GM20000 (cell line): ENCODE data around the gene LRRC8E.

ENCODE experiments used
- DNase-seq: peaks from one replicate; pipeline ENCODE4 v3.0.0; 2012; ENCODE audit warnings: low spot score
- TF ChIP-seq, protein P1 (sequence below): IDR thresholded peaks from 2 replicates; pipeline ENCODE4 v1.5.1; 2012; ENCODE audit warnings: mild to moderate bottlenecking, control low read depth; ENCODE audit errors: extremely low read depth, missing control alignments

Gene LRRC8E

DNA sequence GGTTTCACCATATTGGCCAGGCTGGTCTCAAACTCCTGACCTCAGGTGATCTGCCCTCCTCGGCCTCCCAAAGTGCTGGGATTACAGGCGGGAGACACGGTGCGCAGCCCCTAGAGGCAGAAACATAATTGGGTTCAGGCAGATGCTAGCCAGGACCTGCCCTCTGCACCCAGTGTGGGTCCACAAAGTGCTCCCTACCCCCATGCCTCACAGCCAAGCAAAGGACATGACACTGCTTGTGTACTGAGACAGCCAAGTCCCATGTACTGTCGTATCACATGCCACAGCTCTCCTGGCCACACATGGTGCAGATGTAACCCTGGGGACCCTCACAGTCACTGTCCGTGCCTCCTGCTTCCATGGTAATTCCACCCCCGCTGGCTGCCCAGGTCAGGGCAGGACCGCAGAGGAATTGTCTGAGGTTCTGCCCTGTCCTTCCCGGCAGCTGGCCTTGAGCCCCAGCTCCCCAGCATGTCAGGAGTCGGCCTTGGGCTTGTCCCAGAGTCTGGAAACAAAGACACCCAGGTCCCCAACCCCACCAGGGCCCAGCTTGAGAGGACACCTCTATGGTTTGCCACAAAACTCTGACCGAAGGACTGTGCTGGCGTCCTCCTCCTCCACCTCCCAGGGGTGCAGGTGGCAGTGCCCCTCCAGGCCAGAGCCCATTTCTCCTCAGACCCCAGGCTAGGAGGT is 21.8 kb upstream of the LRRC8E start:
- TF ChIP-seq, protein P1, sequence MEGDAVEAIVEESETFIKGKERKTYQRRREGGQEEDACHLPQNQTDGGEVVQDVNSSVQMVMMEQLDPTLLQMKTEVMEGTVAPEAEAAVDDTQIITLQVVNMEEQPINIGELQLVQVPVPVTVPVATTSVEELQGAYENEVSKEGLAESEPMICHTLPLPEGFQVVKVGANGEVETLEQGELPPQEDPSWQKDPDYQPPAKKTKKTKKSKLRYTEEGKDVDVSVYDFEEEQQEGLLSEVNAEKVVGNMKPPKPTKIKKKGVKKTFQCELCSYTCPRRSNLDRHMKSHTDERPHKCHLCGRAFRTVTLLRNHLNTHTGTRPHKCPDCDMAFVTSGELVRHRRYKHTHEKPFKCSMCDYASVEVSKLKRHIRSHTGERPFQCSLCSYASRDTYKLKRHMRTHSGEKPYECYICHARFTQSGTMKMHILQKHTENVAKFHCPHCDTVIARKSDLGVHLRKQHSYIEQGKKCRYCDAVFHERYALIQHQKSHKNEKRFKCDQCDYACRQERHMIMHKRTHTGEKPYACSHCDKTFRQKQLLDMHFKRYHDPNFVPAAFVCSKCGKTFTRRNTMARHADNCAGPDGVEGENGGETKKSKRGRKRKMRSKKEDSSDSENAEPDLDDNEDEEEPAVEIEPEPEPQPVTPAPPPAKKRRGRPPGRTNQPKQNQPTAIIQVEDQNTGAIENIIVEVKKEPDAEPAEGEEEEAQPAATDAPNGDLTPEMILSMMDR, result no peak
- DNase-seq, result no peak

GRCh38 chr19:7867092-7867844 is 21.0 kb upstream of the LRRC8E start:
- TF ChIP-seq, protein P1, result no peak
- DNase-seq, result no peak

DNA sequence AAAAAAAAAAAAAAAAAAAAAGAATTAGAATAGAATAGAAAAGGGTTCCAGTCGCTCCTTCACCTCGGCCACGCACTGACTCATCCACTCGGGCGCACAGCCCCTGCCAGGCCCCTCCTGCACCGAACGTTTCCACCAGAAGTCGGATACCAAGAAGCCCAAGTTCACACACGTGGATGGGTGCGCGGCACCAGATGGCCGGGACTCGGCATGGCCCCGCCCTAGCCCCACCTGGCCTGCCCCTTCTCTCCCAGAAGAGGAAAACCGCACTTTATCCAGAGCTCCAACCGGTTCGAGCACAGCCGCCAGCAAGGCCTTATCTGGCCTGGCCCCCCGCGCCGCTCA is 20.0 kb upstream of the LRRC8E start:
- DNase-seq, result no peak
- TF ChIP-seq, protein P1, result no peak

DNA sequence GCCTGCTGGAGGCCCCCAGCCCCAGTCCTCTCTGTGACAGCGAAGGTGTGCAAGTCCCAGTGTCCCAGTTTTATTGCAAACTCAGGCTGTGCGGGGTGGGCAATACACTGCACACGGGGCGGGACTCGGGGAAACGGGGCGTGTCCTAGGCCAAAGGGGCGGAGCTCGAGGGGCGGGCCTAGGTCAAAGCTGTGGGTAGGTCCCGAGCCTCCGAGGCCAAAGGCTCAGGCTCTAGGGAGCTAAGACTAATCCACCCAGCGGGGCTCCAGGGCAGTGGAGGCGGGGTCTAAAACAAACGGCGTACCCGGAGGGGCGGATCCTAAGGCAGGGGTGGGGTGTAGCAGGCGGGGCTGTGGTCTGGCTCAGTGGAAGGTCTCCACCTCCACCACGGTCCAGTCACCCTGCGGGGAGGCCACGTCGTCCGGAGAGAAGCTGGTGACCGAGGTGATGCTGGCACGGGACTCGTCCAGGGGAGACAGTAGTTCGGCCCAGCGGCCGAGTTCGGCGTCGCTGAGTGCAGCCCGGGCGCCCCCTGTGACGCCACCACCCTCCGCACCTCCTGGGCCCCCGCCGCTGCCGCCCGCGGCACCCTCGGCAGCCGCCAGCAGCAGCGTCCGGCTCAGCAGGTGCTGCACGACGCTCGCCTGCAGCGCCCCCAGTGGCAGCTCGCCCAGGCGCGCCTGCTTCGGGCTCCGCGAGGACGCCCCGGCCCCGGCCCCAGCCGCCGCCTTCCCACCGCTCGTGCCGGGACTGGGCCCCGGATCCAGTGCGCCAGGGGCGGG is 19.4 kb upstream of the LRRC8E start:
- DNase-seq, result peak; percentile 97
- TF ChIP-seq, protein P1, result peak; percentile 90

GRCh38 chr19:7869453-7869909 is 18.8 kb upstream of the LRRC8E start:
- TF ChIP-seq, protein P1, result no peak
- DNase-seq, result peak; percentile 90

DNA sequence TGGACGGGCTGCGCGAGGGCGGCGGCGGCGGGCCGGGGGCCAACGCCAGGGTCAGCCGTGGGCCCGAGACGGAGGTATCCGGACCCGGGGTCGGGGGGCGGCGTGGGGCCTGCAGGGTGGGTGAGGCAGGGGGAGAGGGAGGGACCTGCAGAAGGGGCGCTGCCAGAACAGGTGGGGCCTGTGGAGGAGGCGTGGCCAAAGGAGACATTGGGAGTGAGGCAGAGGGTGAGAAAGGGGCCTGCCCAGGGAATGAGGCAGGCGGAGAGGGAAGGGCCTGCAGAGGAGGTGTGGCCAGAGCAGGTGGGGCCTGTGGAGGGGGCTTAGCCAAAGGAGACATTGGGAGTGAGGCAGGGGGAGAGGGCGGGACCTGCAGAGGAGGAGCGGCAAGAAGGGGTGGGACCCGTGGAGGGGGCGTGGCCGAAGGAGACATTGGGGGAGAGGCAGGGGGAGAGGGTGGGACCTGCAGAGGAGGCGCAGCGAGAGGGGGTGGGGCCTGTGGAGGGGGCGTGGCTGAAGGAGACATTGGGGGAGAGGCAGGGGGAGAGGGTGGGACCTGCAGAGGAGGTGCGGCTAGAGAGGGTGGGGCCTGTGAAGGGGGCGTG is 18.3 kb upstream of the LRRC8E start:
- DNase-seq, result no peak
- TF ChIP-seq, protein P1, result no peak
